ENCODE measurements around the gene CYP26C1. TPM values are rescaled to one million over a fixed set of nuclear protein-coding genes. Genes with fewer than 3 reads are reported as not detected.

CYP26C1 gene
- total and polyA plus RNA-seq, 2 experiments from 2014 or later: 0.18 TPM; not detected in 1

GRCh38 chr10:93085272-93085859, 24.8 kb downstream of the CYP26C1 start:
- H3K4me2 ChIP-seq: no peak overlapping the region
- H3K27ac ChIP-seq: no peak overlapping the region
- no peaks in the 10 kb centered on the region for H3K4me1 ChIP-seq (ENCODE audit: insufficient read depth)
- H4K20me1 ChIP-seq (ENCODE audit: insufficient read depth, poor library complexity, severe bottlenecking): no peaks in the 10 kb centered on the region
- H3K79me2 ChIP-seq: no peaks in the 10 kb centered on the region
- H3K4me3 ChIP-seq: no peak overlapping the region
- H2AFZ ChIP-seq: no peak overlapping the region
- no peak for TF ChIP-seq EZH2 (IDR thresholded peaks at IDR 0.05; ENCODE audit: borderline replicate concordance)
- no peak for TF ChIP-seq EZH2phosphoT487 (IDR thresholded peaks at IDR 0.05; ENCODE audit: low read depth, severe bottlenecking, unreplicated experiment)
- TF ChIP-seq, protein P1, sequence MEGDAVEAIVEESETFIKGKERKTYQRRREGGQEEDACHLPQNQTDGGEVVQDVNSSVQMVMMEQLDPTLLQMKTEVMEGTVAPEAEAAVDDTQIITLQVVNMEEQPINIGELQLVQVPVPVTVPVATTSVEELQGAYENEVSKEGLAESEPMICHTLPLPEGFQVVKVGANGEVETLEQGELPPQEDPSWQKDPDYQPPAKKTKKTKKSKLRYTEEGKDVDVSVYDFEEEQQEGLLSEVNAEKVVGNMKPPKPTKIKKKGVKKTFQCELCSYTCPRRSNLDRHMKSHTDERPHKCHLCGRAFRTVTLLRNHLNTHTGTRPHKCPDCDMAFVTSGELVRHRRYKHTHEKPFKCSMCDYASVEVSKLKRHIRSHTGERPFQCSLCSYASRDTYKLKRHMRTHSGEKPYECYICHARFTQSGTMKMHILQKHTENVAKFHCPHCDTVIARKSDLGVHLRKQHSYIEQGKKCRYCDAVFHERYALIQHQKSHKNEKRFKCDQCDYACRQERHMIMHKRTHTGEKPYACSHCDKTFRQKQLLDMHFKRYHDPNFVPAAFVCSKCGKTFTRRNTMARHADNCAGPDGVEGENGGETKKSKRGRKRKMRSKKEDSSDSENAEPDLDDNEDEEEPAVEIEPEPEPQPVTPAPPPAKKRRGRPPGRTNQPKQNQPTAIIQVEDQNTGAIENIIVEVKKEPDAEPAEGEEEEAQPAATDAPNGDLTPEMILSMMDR (IDR thresholded peaks at IDR 0.05; ENCODE audit: poor library complexity): no peak
- 75% methylated on average over 4 of the region's 4 CpGs for WGBS (ENCODE audit: low lambda C conversion rate, missing lambda C conversion rate)
- H3K36me3 ChIP-seq (replicated peaks; ENCODE audit: insufficient read depth, low read depth): no peaks in the 10 kb centered on the region
- H3K9me3 ChIP-seq (ENCODE audit: low read depth): no peaks in the 10 kb centered on the region
- no peaks in the 10 kb centered on the region for H3K27me3 ChIP-seq
- DNase-seq (ENCODE audit: low spot score): no peak
- H3K9me2 ChIP-seq (replicated peaks; ENCODE audit: insufficient read depth): no peaks in the 10 kb centered on the region

GRCh38 chr10:93086289-93086688, 25.7 kb downstream of the CYP26C1 start:
- Histone ChIP-seq H3K9me2 (replicated peaks; ENCODE audit: insufficient read depth) (no peaks in the 10 kb centered on the region), H3K4me3 (no peak overlapping the region), H3K79me2 (no peaks in the 10 kb centered on the region), H3K4me2 (no peak overlapping the region), H3K27me3 (no peaks in the 10 kb centered on the region), H3K9me3 (ENCODE audit: low read depth) (no peaks in the 10 kb centered on the region), H3K36me3 (replicated peaks; ENCODE audit: insufficient read depth, low read depth) (no peaks in the 10 kb centered on the region), H3K4me1 (ENCODE audit: insufficient read depth) (no peaks in the 10 kb centered on the region), H4K20me1 (ENCODE audit: insufficient read depth, poor library complexity, severe bottlenecking) (no peaks in the 10 kb centered on the region), H2AFZ (no peak overlapping the region), H3K27ac (no peak overlapping the region)
- DNase-seq (ENCODE audit: low spot score): no peak
- TF ChIP-seq EZH2 (IDR thresholded peaks at IDR 0.05; ENCODE audit: borderline replicate concordance) (no peak), EZH2phosphoT487 (IDR thresholded peaks at IDR 0.05; ENCODE audit: low read depth, severe bottlenecking, unreplicated experiment) (no peak)
- TF ChIP-seq, protein P1 (IDR thresholded peaks at IDR 0.05; ENCODE audit: poor library complexity): no peak
- WGBS (ENCODE audit: low lambda C conversion rate, missing lambda C conversion rate): 95% methylated on average over 6 of the region's 6 CpGs

GRCh38 chr10:93087846-93088245, 27.2 kb downstream of the CYP26C1 start:
- WGBS (ENCODE audit: low lambda C conversion rate, missing lambda C conversion rate): 78% methylated on average over 3 of the region's 3 CpGs
- DNase-seq (ENCODE audit: low spot score): no peak

More at GRCh38 chr10:93087846-93088245, 27.2 kb downstream of the CYP26C1 start:
- Histone ChIP-seq H3K79me2 (no peaks in the 10 kb centered on the region), H3K9me3 (ENCODE audit: low read depth) (no peaks in the 10 kb centered on the region), H3K4me3 (no peak overlapping the region), H3K4me2 (no peak overlapping the region), H3K9me2 (replicated peaks; ENCODE audit: insufficient read depth) (no peaks in the 10 kb centered on the region), H3K36me3 (replicated peaks; ENCODE audit: insufficient read depth, low read depth) (no peaks in the 10 kb centered on the region), H3K27ac (no peak overlapping the region), H3K4me1 (ENCODE audit: insufficient read depth) (no peaks in the 10 kb centered on the region), H2AFZ (no peak overlapping the region), H3K27me3 (no peaks in the 10 kb centered on the region), H4K20me1 (ENCODE audit: insufficient read depth, poor library complexity, severe bottlenecking) (no peaks in the 10 kb centered on the region)
- TF ChIP-seq EZH2phosphoT487 (IDR thresholded peaks at IDR 0.05; ENCODE audit: low read depth, severe bottlenecking, unreplicated experiment) (no peak), EZH2 (IDR thresholded peaks at IDR 0.05; ENCODE audit: borderline replicate concordance) (no peak)
- TF ChIP-seq, protein P1 (IDR thresholded peaks at IDR 0.05; ENCODE audit: poor library complexity): no peak
